HPDE6-E6E7 (cell line): ENCODE measurements around the gene GFOD1.

ENCODE experiments used
- DNase-seq: peaks from one replicate; pipeline ENCODE4 v3.0.0; 2011; ENCODE audit warnings: missing footprints; ENCODE audit errors: extremely low spot score

GFOD1 gene

GRCh38 chr6:13486679-13487121 lies 700 bp downstream of the GFOD1 start:
- DNase-seq = peak; percentile 54

DNA sequence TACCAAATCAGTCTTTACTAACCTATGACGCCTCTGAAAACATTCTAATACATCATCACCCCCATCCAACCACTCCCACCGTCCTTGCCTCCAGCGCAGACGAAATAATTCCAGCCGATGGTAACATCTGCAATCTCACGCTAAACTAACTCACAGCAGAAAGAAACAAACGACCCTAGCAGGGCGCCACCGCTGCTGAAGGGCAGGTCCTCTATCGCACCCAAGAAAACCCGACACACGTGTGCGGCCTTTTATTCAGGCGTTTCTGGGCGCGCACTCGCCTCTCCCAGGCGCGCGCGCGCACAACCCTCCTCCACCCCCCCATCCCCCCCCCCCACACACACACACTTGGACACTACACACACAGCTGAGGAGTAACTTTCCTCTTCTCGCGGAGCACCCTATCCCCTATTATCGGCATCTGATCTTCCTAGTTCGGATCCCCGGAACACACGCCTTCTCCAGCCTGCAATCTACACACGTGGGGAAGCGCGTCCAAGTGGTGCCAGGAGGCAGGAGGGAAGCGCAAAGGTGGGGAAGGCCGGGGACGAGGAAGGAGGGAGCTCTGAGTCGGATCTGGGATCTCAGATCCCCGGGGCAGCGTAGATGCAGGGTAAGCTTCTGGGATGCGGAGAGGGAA lies 1.4 kb downstream of the GFOD1 start:
- peak; percentile 41 for DNase-seq

DNA sequence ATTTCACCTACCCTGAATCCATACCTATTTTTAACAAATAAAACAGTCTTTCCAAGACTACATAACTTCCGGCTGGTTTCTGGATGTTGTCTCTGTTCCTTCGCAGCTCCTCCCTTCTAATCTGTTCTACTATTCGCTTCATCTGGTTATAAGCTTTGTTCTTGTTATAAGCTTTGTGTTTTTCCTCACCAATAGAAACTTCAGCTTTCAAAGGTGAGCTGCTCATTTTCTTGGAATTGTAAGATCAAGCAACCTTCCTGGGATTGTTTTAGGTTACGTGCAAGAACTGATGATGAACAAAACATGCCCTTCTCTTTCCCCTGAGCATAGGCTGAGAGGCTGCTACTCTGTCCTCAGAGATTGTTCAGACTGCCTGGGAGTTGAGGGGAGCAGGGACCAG lies 2.1 kb downstream of the GFOD1 start:
- DNase-seq = no peak

GRCh38 chr6:13484827-13485226 lies 2.6 kb downstream of the GFOD1 start:
- no peak for DNase-seq

DNA sequence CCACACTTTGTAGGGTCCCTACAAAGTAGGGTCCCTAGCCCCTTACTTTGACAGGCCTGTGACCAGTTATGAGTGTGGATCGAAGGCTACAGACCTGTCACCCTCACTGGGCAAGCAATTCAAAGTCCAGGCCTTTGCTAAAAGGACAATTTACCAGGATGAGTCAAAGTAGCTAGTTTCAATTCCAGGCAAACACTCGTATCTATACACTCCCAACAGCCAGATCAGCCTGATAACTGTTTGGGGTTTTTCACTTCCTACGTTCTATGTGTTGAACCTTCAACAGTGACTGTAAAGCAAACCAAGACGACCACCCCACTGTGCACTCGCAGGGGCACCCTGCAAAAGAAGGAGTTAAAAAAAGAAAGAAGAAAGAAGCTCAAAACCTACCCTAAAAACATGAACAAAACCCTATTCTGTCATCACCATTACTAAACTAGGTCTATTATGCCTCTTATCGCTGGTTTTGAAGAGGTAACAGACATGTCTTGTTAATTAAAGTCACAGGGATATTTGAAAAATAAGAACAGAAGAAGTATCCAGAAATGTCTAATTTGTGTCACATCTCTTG lies 3.2 kb downstream of the GFOD1 start:
- DNase-seq = no peak

GRCh38 chr6:13480631-13481501 lies 6.5 kb downstream of the GFOD1 start:
- DNase-seq = no peak

- peak; percentile 38 for DNase-seq
Measured at GRCh38 chr6:13479971-13480434, 7.4 kb downstream of the GFOD1 start.

GRCh38 chr6:13479206-13479800 lies 8.1 kb downstream of the GFOD1 start:
- no peak for DNase-seq

- no peak for DNase-seq
Measured at GRCh38 chr6:13478525-13478966, 8.9 kb downstream of the GFOD1 start.

DNA sequence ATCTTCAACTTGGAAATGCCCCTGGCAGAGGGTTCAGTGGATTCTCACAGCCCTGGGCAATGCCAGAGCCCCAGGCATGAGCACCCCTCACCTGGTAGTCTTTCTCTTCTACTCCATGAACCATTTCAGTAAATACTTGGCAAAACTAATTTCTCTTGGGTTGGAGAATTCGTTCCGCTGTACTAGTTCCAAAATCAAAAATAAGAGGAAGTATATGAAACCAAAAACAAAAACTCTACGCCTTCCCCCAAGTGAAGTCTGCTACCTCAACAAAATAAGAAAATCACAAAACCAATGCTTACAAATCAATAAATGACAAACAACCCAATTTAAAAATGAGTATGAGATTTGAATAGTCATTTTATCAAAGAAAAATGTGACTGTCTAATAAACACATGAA lies 12.6 kb downstream of the GFOD1 start:
- no peak for DNase-seq

GRCh38 chr6:13474360-13474759 lies 13.0 kb downstream of the GFOD1 start:
- peak; percentile 77 for DNase-seq

DNA sequence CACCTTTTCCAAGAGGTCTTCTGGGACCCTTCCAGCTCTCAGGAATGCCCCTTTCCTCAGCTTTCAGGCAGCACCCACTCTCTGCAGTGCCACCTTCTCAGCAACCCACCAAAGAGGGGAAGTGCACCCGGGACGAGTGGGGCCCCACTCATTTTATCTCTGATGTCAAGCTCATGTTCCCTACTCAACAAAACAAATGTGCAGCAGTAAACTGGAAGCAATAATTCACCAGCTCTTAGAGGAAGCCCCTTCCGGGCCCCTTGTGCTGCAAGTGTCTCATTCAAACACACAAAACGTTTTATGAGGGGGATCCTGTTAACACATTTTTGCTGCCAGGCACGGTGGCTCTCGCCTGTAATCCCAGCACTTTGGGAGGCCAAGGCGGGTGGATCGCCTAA lies 13.6 kb downstream of the GFOD1 start:
- no peak for DNase-seq

DNA sequence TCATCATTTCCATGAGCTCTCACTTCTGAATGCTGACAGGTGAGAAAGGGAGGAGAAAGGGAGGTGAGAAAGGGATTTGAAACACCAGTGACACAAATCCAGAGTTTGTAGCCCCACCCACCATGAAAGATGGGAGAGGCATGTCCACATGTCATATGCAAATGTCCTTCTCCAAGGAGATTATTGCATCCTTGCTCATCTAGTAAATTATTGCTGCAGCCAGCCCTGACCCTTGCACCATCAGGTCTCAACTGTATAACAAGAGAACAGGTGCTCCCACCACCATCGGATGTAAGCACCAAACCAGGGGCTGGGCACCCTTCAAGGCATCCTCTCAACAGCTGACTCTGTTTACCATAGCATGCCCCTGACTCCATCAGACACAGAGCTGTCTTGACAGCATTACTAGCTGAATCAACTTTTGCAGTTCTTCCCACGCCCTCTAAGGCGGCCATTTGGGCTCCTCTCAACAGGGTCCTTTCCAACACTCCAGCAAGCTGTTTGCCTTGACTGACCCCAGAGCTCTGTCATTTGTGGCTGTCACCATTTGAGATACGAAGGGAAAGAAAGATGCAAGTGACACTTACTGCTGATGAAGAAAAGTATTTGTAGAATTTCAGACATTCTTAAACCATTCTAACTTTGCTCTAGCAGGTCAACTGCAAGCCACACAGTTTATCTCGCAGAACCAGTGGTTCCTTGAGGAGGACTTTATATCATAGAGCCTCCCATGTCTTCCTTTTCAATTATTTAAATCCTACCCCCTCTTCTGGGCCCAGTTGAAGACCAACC lies 14.2 kb downstream of the GFOD1 start:
- no peak for DNase-seq

GRCh38 chr6:13472099-13472498 lies 15.3 kb downstream of the GFOD1 start:
- no peak for DNase-seq

GRCh38 chr6:13471184-13471583 lies 16.2 kb downstream of the GFOD1 start:
- DNase-seq = no peak

DNA sequence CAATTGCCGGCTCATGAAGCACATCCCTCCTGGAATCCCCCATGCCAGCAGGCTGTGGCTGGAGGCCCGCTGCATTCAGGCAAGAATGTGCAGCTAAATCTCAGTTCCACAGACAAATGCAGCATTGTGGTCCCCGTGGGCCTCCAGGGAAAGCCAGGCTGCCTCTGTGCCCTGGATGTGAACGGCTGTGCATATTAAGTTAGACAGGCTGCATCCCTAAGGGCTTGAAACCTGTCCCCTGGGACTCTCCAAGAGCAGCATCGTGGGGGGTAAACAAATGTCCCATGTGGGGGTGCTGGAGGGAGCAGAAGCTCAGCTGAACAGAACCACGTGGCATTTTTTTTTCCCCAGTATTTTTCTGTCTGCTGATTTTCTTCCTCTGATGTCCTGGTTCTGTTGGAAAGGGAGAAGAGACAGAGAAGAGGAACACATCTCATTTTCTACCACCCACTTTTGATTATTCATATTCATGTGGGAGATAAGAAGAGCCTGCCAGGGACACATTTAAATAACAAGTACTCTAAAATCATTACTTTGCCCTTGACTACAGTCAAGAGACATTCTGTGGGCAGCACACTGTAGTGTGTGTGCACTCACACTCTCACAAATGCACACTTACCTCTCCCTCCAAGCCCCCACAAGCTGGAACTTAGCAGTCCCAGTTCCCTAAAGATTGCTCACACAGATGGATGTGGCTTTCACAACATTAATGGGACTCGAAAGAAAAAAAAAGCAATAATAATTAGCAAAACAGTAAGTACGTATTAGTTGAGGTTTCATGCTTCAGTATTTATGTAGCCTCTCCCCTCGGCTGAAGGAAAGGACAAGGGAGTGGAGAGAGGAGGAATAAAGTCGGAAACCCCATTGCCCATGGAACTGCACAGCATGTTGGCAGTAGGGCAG lies 16.9 kb downstream of the GFOD1 start:
- no peak for DNase-seq

DNA sequence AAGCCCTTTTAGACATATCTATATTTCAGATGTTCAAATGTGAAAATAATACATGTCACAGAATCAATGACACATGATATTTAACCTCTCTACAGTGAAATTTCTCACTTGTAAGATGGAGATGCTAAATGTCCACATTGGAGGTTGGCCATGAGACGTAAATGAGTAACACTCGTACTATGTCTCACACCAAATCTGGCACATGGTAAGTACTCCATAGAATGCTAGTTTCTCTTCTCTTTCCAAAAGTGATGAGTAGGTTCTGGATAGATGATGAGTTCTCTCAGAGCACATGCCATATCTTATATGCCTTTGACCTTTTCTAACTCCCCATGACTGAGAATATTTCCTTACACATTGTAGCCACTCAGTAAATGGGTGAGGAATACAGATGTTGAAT lies 17.7 kb downstream of the GFOD1 start:
- no peak for DNase-seq

GRCh38 chr6:13468839-13469238 lies 18.6 kb downstream of the GFOD1 start:
- no peak for DNase-seq

GRCh38 chr6:13467216-13467600 lies 20.2 kb downstream of the GFOD1 start:
- no peak for DNase-seq
